ENCODE measurements around the gene MAMDC2. TPM values are rescaled to one million over a fixed set of nuclear protein-coding genes. Genes with fewer than 3 reads are reported as not detected.

The MAMDC2 gene
- total RNA-seq, 2 donors from 2014 or later, result not detected

- no peaks in the 10 kb centered on the region for H3K9me3 Mint-ChIP-seq
- H3K27ac Mint-ChIP-seq, result no peak overlapping the region
- ATAC-seq (replicated peaks in 1 of 2), result no peak
- no peak for DNase-seq
- no peaks in the 10 kb centered on the region for H3K36me3 Mint-ChIP-seq (ENCODE audit: insufficient read depth in 2 of 2)
- H3K4me1 Mint-ChIP-seq (ENCODE audit: low read depth), result no peaks in the 10 kb centered on the region
- peaks cover 10% of the 10 kb centered on the region for H3K27me3 Mint-ChIP-seq (ENCODE audit: low read depth)
- no peak overlapping the region for H3K4me3 Mint-ChIP-seq
These were observed 82.1 kb downstream of the MAMDC2 start for GRCh38 chr9:70125621-70126263.

GRCh38 chr9:70127036-70127435 lies 83.4 kb downstream of the MAMDC2 start:
- no peaks in the 10 kb centered on the region for H3K9me3 Mint-ChIP-seq
- ATAC-seq (replicated peaks in 1 of 2) (no peak), DNase-seq (no peak)
- H3K27ac Mint-ChIP-seq, result no peak overlapping the region
- H3K27me3 Mint-ChIP-seq (ENCODE audit: low read depth), result peaks cover 10% of the 10 kb centered on the region
- H3K4me3 Mint-ChIP-seq, result no peak overlapping the region
- H3K36me3 Mint-ChIP-seq (ENCODE audit: insufficient read depth in 2 of 2), result no peaks in the 10 kb centered on the region
- no peaks in the 10 kb centered on the region for H3K4me1 Mint-ChIP-seq (ENCODE audit: low read depth)

GRCh38 chr9:70127540-70128416 lies 84.1 kb downstream of the MAMDC2 start:
- Mint-ChIP-seq H3K9me3 (no peaks in the 10 kb centered on the region), H3K4me3 (no peak overlapping the region), H3K27me3 (ENCODE audit: low read depth) (peaks cover 10% of the 10 kb centered on the region), H3K36me3 (ENCODE audit: insufficient read depth in 2 of 2) (no peaks in the 10 kb centered on the region), H3K4me1 (ENCODE audit: low read depth) (no peaks in the 10 kb centered on the region), H3K27ac (no peak overlapping the region)
- DNase-seq (no peak), ATAC-seq (replicated peaks in 1 of 2) (no peak)

GRCh38 chr9:70130266-70130665 lies 86.6 kb downstream of the MAMDC2 start:
- Mint-ChIP-seq H3K36me3 (ENCODE audit: insufficient read depth in 2 of 2) (no peaks in the 10 kb centered on the region), H3K4me3 (no peak overlapping the region), H3K9me3 (no peaks in the 10 kb centered on the region), H3K27ac (no peak overlapping the region), H3K27me3 (ENCODE audit: low read depth) (peaks cover 10% of the 10 kb centered on the region), H3K4me1 (ENCODE audit: low read depth) (no peaks in the 10 kb centered on the region)
- no peak for ATAC-seq (replicated peaks in 1 of 2)
- no peak for DNase-seq

GRCh38 chr9:70131296-70131695 lies 87.6 kb downstream of the MAMDC2 start:
- H3K9me3 Mint-ChIP-seq, result no peaks in the 10 kb centered on the region
- no peak for DNase-seq

GRCh38 chr9:70133253-70134208 lies 89.9 kb downstream of the MAMDC2 start:
- H3K4me1 Mint-ChIP-seq (ENCODE audit: low read depth), result no peaks in the 10 kb centered on the region
- H3K4me3 Mint-ChIP-seq, result no peak overlapping the region
- DNase-seq, result no peak
- no peaks in the 10 kb centered on the region for H3K36me3 Mint-ChIP-seq (ENCODE audit: insufficient read depth in 2 of 2)
- H3K27me3 Mint-ChIP-seq (ENCODE audit: low read depth), result peaks cover 12% of the 10 kb centered on the region
- ATAC-seq (replicated peaks in 1 of 2), result no peak
- no peaks in the 10 kb centered on the region for H3K9me3 Mint-ChIP-seq
- H3K27ac Mint-ChIP-seq, result no peak overlapping the region

More at GRCh38 chr9:70131296-70131695, 87.6 kb downstream of the MAMDC2 start:
- ATAC-seq (replicated peaks in 1 of 2), result no peak
- Mint-ChIP-seq H3K4me3 (no peak overlapping the region), H3K4me1 (ENCODE audit: low read depth) (no peaks in the 10 kb centered on the region), H3K36me3 (ENCODE audit: insufficient read depth in 2 of 2) (no peaks in the 10 kb centered on the region), H3K27ac (no peak overlapping the region), H3K27me3 (ENCODE audit: low read depth) (peaks cover 7% of the 10 kb centered on the region)

- Mint-ChIP-seq H3K27me3 (ENCODE audit: low read depth) (peaks cover 12% of the 10 kb centered on the region), H3K27ac (no peak overlapping the region), H3K4me1 (ENCODE audit: low read depth) (no peaks in the 10 kb centered on the region), H3K9me3 (no peaks in the 10 kb centered on the region), H3K36me3 (ENCODE audit: insufficient read depth in 2 of 2) (no peaks in the 10 kb centered on the region), H3K4me3 (no peak overlapping the region)
- no peak for ATAC-seq (replicated peaks in 1 of 2)
- no peak for DNase-seq
These were observed 90.7 kb downstream of the MAMDC2 start for GRCh38 chr9:70134360-70134759.

- DNase-seq (no peak), ATAC-seq (replicated peaks in 1 of 2) (no peak)
- Mint-ChIP-seq H3K27me3 (ENCODE audit: low read depth) (peaks cover 13% of the 10 kb centered on the region), H3K4me3 (no peak overlapping the region), H3K9me3 (no peaks in the 10 kb centered on the region), H3K27ac (no peak overlapping the region), H3K4me1 (ENCODE audit: low read depth) (no peaks in the 10 kb centered on the region), H3K36me3 (ENCODE audit: insufficient read depth in 2 of 2) (no peaks in the 10 kb centered on the region)
These were observed 91.5 kb downstream of the MAMDC2 start for GRCh38 chr9:70135176-70135575.

GRCh38 chr9:70136632-70137031 lies 93.0 kb downstream of the MAMDC2 start:
- ATAC-seq (replicated peaks in 1 of 2), result no peak
- H3K9me3 Mint-ChIP-seq, result no peaks in the 10 kb centered on the region
- no peaks in the 10 kb centered on the region for H3K4me1 Mint-ChIP-seq (ENCODE audit: low read depth)
- no peak for DNase-seq
- no peak overlapping the region for H3K4me3 Mint-ChIP-seq
- H3K36me3 Mint-ChIP-seq (ENCODE audit: insufficient read depth in 2 of 2), result no peaks in the 10 kb centered on the region
- H3K27ac Mint-ChIP-seq, result no peak overlapping the region
- peaks cover 27% of the 10 kb centered on the region for H3K27me3 Mint-ChIP-seq (ENCODE audit: low read depth)

GRCh38 chr9:70137577-70137976 lies 93.9 kb downstream of the MAMDC2 start:
- no peaks in the 10 kb centered on the region for H3K9me3 Mint-ChIP-seq
- H3K36me3 Mint-ChIP-seq (ENCODE audit: insufficient read depth in 2 of 2), result no peaks in the 10 kb centered on the region
- H3K4me1 Mint-ChIP-seq (ENCODE audit: low read depth), result no peaks in the 10 kb centered on the region
- H3K27me3 Mint-ChIP-seq (ENCODE audit: low read depth), result peaks cover 32% of the 10 kb centered on the region
- DNase-seq (no peak), ATAC-seq (replicated peaks in 1 of 2) (no peak)
- H3K27ac Mint-ChIP-seq, result no peak overlapping the region
- H3K4me3 Mint-ChIP-seq, result no peak overlapping the region

- Mint-ChIP-seq H3K27me3 (ENCODE audit: low read depth) (peaks cover 38% of the 10 kb centered on the region), H3K4me1 (ENCODE audit: low read depth) (no peaks in the 10 kb centered on the region), H3K9me3 (no peaks in the 10 kb centered on the region), H3K4me3 (no peak overlapping the region), H3K36me3 (ENCODE audit: insufficient read depth in 2 of 2) (no peaks in the 10 kb centered on the region), H3K27ac (no peak overlapping the region)
- no peak for DNase-seq
- no peak for ATAC-seq (replicated peaks in 1 of 2)
These were observed 98.5 kb downstream of the MAMDC2 start for GRCh38 chr9:70142101-70142500.

GRCh38 chr9:70143394-70144130 lies 99.9 kb downstream of the MAMDC2 start:
- H3K4me1 Mint-ChIP-seq (ENCODE audit: low read depth), result no peaks in the 10 kb centered on the region
- peaks cover 26% of the 10 kb centered on the region for H3K27me3 Mint-ChIP-seq (ENCODE audit: low read depth)
- no peak overlapping the region for H3K4me3 Mint-ChIP-seq
- no peaks in the 10 kb centered on the region for H3K9me3 Mint-ChIP-seq
- H3K36me3 Mint-ChIP-seq (ENCODE audit: insufficient read depth in 2 of 2), result no peaks in the 10 kb centered on the region
- DNase-seq (no peak), ATAC-seq (replicated peaks in 1 of 2) (no peak)
- no peak overlapping the region for H3K27ac Mint-ChIP-seq
